ENCODE results near the gene TLX2. TPM values are rescaled to one million over a fixed set of nuclear protein-coding genes. Genes with fewer than 3 reads are reported as not detected.
A peak's percentile ranks its signal among the peaks of the same experiment; 100 is the strongest.

Gene TLX2
- total and polyA plus RNA-seq, 2 of the 13 experiments (the other 11 are each of a cell fraction or from before 2014, with no cell fraction given), result 0.05 to 0.20 TPM

DNA sequence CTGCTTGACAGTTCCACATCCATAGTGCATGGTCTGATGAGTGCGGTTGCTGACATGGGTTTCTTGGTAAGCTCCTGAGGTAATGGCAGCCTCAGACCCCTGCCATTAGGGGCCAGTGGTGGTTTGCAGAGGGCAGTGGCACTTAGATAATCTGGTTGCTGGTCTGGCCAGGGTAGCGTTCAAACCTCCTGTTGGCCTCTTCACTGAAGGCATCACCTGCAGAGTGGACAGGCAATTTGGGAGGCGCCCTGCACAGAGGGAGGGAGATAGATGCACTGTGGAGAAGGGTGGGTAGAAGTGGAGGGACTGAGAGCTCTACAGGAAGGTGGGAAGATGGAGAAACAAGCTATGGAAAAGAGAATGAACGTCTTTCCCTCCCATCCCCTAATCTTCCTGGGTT lies 19.2 kb downstream of the TLX2 start:
- 90% methylated on average over 4 of the region's 4 CpGs for WGBS (ENCODE audit: low lambda C conversion rate)
- Histone ChIP-seq H3K4me2 (ENCODE audit: low read depth, low read length) (no peak overlapping the region), H3K4me1 (ENCODE audit: insufficient read depth, low read length) (peaks cover 20% of the 10 kb centered on the region), H3K9me3 (ENCODE audit: low read length) (no peaks in the 10 kb centered on the region), H3K27me3 (ENCODE audit: control insufficient read depth in 1 of 2, insufficient read depth in 2 of 2, low read length in 2 of 2) (peaks cover 4 to 23% of the 10 kb centered on the region in 2 experiments; a peak in 3 of 5 replicates), H3K27ac (ENCODE audit: extremely low read length, insufficient read depth, low read length) (no peak overlapping the region), H3K4me3 (replicated peaks in 1 of 3; ENCODE audit: insufficient read depth in 1 of 3, low read depth in 2 of 3, low read length in 3 of 3) (no peak overlapping the region), H3K36me3 (replicated peaks in 1 of 2; ENCODE audit: control insufficient read depth in 1 of 2, insufficient read depth in 2 of 2, low read length in 2 of 2) (peaks cover 7 to 12% of the 10 kb centered on the region in 2 experiments; a peak in 3 of 5 replicates), H2AFZ (ENCODE audit: low read length) (no peak overlapping the region), H4K20me1 (ENCODE audit: insufficient read depth, low read length) (no peaks in the 10 kb centered on the region), H3K9ac (ENCODE audit: insufficient read depth, low read depth, low read length) (no peak overlapping the region), H3K79me2 (ENCODE audit: insufficient read depth, low read length) (peaks cover 15% of the 10 kb centered on the region)
- CTCF ChIA-PET (ENCODE audit: low intra/inter-chr PET ratio, low total read pairs), result interaction anchor here (2.4 kb wide), 1 partner anchor 50 kb away, joined by 19 read pairs; the partner anchor contains the start of genes CCDC142 and TTC31
- ATAC-seq (no peak), FAIRE-seq (no peak), DNase-seq (ENCODE audit: low spot score) (no peak)
- in situ Hi-C loops (cut with HindIII; ENCODE audit: extremely low pct_ligation_motif_present, low pct_unique_long_range_greater_than_20kb), result no loop called here
- no peak for TF ChIP-seq ZNF451 (CRISPR knock-in tag; IDR thresholded peaks at IDR 0.05)
- TF ChIP-seq ZFP62 (CRISPR knock-in tag; IDR thresholded peaks at IDR 0.05), result no peak
- TF ChIP-seq ETV6 (CRISPR knock-in tag; conservative IDR thresholded peaks at IDR 0.05), result no peak
- no peak for TF ChIP-seq RNF2 (conservative IDR thresholded peaks at IDR 0.05; ENCODE audit: low read depth)
- peak; percentile 15; the same call in 1 of the 2 replicates for TF ChIP-seq POLR2AphosphoS5 (IDR thresholded peaks at IDR 0.05; ENCODE audit: low read depth, low read length)
- TF ChIP-seq POLR2A (IDR thresholded peaks at IDR 0.05; ENCODE audit: insufficient read depth in 1 of 2, low read depth in 2 of 2, low read length in 2 of 2), result 0 out of 4 replicates have a peak, but pooled peaks of 1 of the 2 experiments have one; percentile 20
- no peak for TF ChIP-seq NFIC (IDR thresholded peaks at IDR 0.05; ENCODE audit: low read length)
- no TSS peak for BruUV-seq (replicated peaks)
- intact Hi-C loops (cut with micrococcal nuclease; ENCODE audit: unreplicated experiment), result no loop called here
- POLR2A ChIA-PET, result interaction anchor here (3.0 to 5.9 kb wide), 2 partner anchors 32 to 51 kb away, joined by 17 to 76 read pairs; partner anchors contain the start of genes CCDC142, LBX2 and TTC31

DNA sequence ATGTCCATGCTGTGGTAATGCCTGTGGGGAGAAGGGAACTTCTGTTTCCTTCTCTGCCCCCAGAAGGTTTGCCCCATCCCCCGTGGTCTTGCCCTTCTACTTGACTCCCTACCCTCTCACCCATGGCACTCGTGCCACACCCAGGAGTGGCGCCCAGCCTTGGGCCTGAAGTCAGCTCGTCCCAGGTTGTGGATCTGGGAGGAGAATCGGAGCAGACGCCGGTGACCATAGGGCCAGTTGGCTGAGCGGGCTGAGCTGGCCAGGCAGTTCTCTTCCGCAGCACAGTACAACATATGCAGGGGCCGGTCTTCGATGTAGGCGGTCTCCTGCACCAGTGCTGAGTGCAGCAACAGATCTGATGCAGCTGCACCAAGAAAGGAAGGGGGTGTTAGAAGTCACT lies 20.2 kb downstream of the TLX2 start:
- H3K9ac ChIP-seq (ENCODE audit: insufficient read depth, low read depth, low read length), result no peak overlapping the region
- no TSS peak for BruUV-seq (replicated peaks)
- no peak overlapping the region for H3K27ac ChIP-seq (ENCODE audit: extremely low read length, insufficient read depth, low read length)
- H3K4me3 ChIP-seq (replicated peaks in 1 of 3; ENCODE audit: insufficient read depth in 1 of 3, low read depth in 2 of 3, low read length in 3 of 3), result no peak overlapping the region
- H2AFZ ChIP-seq (ENCODE audit: low read length), result no peak overlapping the region
- intact Hi-C loops (cut with micrococcal nuclease; ENCODE audit: unreplicated experiment), result no loop called here
- 95% methylated on average over 12 of the region's 12 CpGs for WGBS (ENCODE audit: low lambda C conversion rate)
- peaks cover 4 to 28% of the 10 kb centered on the region in 2 experiments; a peak in 3 of 5 replicates for H3K27me3 ChIP-seq (ENCODE audit: control insufficient read depth in 1 of 2, insufficient read depth in 2 of 2, low read length in 2 of 2)
- FAIRE-seq, result no peak
- no peak overlapping the region for H3K4me2 ChIP-seq (ENCODE audit: low read depth, low read length)
- peaks cover 5% of the 10 kb centered on the region for H3K79me2 ChIP-seq (ENCODE audit: insufficient read depth, low read length)
- H4K20me1 ChIP-seq (ENCODE audit: insufficient read depth, low read length), result no peaks in the 10 kb centered on the region
- H3K36me3 ChIP-seq (replicated peaks in 1 of 2; ENCODE audit: control insufficient read depth in 1 of 2, insufficient read depth in 2 of 2, low read length in 2 of 2), result peaks cover 7 to 12% of the 10 kb centered on the region in 2 experiments; a peak in 3 of 5 replicates
- in situ Hi-C loops (cut with HindIII; ENCODE audit: extremely low pct_ligation_motif_present, low pct_unique_long_range_greater_than_20kb), result no loop called here
- DNase-seq (ENCODE audit: low spot score), result no peak
- ChIA-PET POLR2A (no interaction called here), CTCF (ENCODE audit: low intra/inter-chr PET ratio, low total read pairs) (no interaction called here)
- H3K4me1 ChIP-seq (ENCODE audit: insufficient read depth, low read length), result peaks cover 19% of the 10 kb centered on the region
- no peak for ATAC-seq
- H3K9me3 ChIP-seq (ENCODE audit: low read length), result no peaks in the 10 kb centered on the region
- TF ChIP-seq HDAC1 (CRISPR knock-in tag; IDR thresholded peaks at IDR 0.05) (no peak), ZNF619 (CRISPR knock-in tag; IDR thresholded peaks at IDR 0.05) (no peak), ZNF317 (CRISPR knock-in tag; IDR thresholded peaks at IDR 0.05) (no peak), SALL1 (CRISPR knock-in tag; IDR thresholded peaks at IDR 0.05) (no peak), NRL (CRISPR knock-in tag; IDR thresholded peaks at IDR 0.05; ENCODE audit: borderline replicate concordance) (peak; percentile 43; the same call in 1 of the 2 replicates)
- TF ChIP-seq, protein P1, sequence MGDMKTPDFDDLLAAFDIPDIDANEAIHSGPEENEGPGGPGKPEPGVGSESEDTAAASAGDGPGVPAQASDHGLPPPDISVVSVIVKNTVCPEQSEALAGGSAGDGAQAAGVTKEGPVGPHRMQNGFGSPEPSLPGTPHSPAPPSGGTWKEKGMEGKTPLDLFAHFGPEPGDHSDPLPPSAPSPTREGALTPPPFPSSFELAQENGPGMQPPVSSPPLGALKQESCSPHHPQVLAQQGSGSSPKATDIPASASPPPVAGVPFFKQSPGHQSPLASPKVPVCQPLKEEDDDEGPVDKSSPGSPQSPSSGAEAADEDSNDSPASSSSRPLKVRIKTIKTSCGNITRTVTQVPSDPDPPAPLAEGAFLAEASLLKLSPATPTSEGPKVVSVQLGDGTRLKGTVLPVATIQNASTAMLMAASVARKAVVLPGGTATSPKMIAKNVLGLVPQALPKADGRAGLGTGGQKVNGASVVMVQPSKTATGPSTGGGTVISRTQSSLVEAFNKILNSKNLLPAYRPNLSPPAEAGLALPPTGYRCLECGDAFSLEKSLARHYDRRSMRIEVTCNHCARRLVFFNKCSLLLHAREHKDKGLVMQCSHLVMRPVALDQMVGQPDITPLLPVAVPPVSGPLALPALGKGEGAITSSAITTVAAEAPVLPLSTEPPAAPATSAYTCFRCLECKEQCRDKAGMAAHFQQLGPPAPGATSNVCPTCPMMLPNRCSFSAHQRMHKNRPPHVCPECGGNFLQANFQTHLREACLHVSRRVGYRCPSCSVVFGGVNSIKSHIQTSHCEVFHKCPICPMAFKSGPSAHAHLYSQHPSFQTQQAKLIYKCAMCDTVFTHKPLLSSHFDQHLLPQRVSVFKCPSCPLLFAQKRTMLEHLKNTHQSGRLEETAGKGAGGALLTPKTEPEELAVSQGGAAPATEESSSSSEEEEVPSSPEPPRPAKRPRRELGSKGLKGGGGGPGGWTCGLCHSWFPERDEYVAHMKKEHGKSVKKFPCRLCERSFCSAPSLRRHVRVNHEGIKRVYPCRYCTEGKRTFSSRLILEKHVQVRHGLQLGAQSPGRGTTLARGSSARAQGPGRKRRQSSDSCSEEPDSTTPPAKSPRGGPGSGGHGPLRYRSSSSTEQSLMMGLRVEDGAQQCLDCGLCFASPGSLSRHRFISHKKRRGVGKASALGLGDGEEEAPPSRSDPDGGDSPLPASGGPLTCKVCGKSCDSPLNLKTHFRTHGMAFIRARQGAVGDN (CRISPR knock-in tag; IDR thresholded peaks at IDR 0.05), result 0 out of 2 replicates have a peak, but pooled peaks have one; percentile 9

Measured in HepG2 (cell line).